HuH-7.5 (cell line): Measurements from ENCODE around the gene PCCA.
"Not testable (repeated sequence)": the region's sequence is repeated elsewhere in the genome, so short reads cannot be mapped to it uniquely, and the experiment has no call there.

Experiments
- DNase-seq: peaks from one replicate; pipeline ENCODE4 v3.0.0; 2011; ENCODE audit warnings: low spot score

PCCA gene

GRCh38 chr13:100195568-100195967 is 106.7 kb downstream of the PCCA start:
- DNase-seq: no peak

GRCh38 chr13:100196375-100196774 is 107.5 kb downstream of the PCCA start:
- DNase-seq: no peak

- DNase-seq: no peak
Measured at GRCh38 chr13:100197116-100197515, 108.2 kb downstream of the PCCA start.

- no peak for DNase-seq
Measured at GRCh38 chr13:100197591-100198365, 108.9 kb downstream of the PCCA start.

GRCh38 chr13:100203696-100204367 is 114.9 kb downstream of the PCCA start:
- no peak for DNase-seq

GRCh38 chr13:100208002-100208401 is 119.1 kb downstream of the PCCA start:
- no peak for DNase-seq

- DNase-seq: no peak
Measured at GRCh38 chr13:100208626-100209025, 119.7 kb downstream of the PCCA start.

- no peak for DNase-seq
Measured at GRCh38 chr13:100209857-100210825, 121.2 kb downstream of the PCCA start.

- no peak for DNase-seq
Measured at GRCh38 chr13:100211016-100211710, 122.3 kb downstream of the PCCA start.

GRCh38 chr13:100212904-100213553 is 124.1 kb downstream of the PCCA start:
- DNase-seq: no peak

GRCh38 chr13:100213576-100213975 is 124.7 kb downstream of the PCCA start:
- no peak for DNase-seq

- no peak for DNase-seq
Measured at GRCh38 chr13:100214886-100215285, 126.0 kb downstream of the PCCA start.

GRCh38 chr13:100221166-100221565 is 132.3 kb downstream of the PCCA start:
- no peak for DNase-seq

- DNase-seq: not testable (repeated sequence)
Measured at GRCh38 chr13:100223966-100224530, 135.2 kb downstream of the PCCA start.

GRCh38 chr13:100229603-100230002 is 140.7 kb downstream of the PCCA start:
- no peak for DNase-seq

- DNase-seq: no peak
Measured at GRCh38 chr13:100230769-100231149, 141.9 kb downstream of the PCCA start.

GRCh38 chr13:100231176-100231575 is 142.3 kb downstream of the PCCA start:
- no peak for DNase-seq

- no peak for DNase-seq
Measured at GRCh38 chr13:100234006-100234405, 145.1 kb downstream of the PCCA start.

GRCh38 chr13:100234524-100235136 is 145.7 kb downstream of the PCCA start:
- no peak for DNase-seq

GRCh38 chr13:100235311-100235901 is 146.5 kb downstream of the PCCA start:
- DNase-seq: peak; percentile 12
